Fibroblast of lung (primary cell): ENCODE results near the gene SPRING1.

Experiments used
- CTCF ChIP-seq, 2 donors: IDR thresholded peaks in 1 of 2; conservative IDR thresholded peaks in 1 of 2; 1 replicate in 1 of 2; 2 replicates in 1 of 2; pipeline ENCODE4 v1.5.1; 2011 to 2012; ENCODE audit warnings: low read length in 2 of 2, control low read depth in 1 of 2, inconsistent platforms in 1 of 2, low read depth in 1 of 2, mild to moderate bottlenecking in 1 of 2
- EZH2 ChIP-seq: IDR thresholded peaks from 2 replicates; pipeline ENCODE4 v1.5.1; 2012; ENCODE audit warnings: low read length, control low read depth, mild to moderate bottlenecking; ENCODE audit errors: missing control alignments

GRCh38 chr12:116749884-116750283 lies 12.0 kb upstream of the SPRING1 start:
- TF ChIP-seq EZH2 (no peak), CTCF (conservative IDR thresholded peaks at IDR 0.05 in 1 of 2, IDR thresholded peaks at IDR 0.05 in 1 of 2; ENCODE audit: low read depth in 1 of 2, low read length in 2 of 2) (no peak)
